GM12878 (cell line): ENCODE data around the gene PELI2. TPM values are rescaled to one million over a fixed set of nuclear protein-coding genes. Genes with fewer than 3 reads are reported as not detected.

Experiments
- ATAC-seq: fragments of 200-7000 bp; cut with Tn5 transposase; 3 replicates; pipeline ENCODE4 v1.9.1; 2020; ENCODE audit warnings: mild to moderate bottlenecking, moderate library complexity
- BruUV-seq: library from RNA; stranded (reverse); fragments of 400-500 nt; replicated peaks from 2 replicates; lab custom pipeline; 2021; lab: Mats Ljungman, UMichigan
- CTCF ChIA-PET: fragments of 300-600 bp; sonication (Branson Sonifier 250); formaldehyde crosslinking; extraction: SDS; loops from one replicate; lab custom pipeline; 2021; ENCODE audit warnings: inconsistent platforms; lab: Yijun Ruan, JAX
- POLR2A ChIA-PET: fragments of 350-600 bp; formaldehyde crosslinking; extraction: SDS; loops from one replicate; lab custom pipeline; 2021; ENCODE audit warnings: inconsistent platforms; lab: Charles Lee
- RAD21 ChIA-PET: fragments of 300-600 bp; sonication (Branson Sonifier 250); formaldehyde crosslinking; loops from one replicate; lab custom pipeline; 2023; ENCODE audit warnings: antibody characterized with exemption; ENCODE audit not compliant: unreplicated experiment; lab: Charles Lee
- SMC1A ChIA-PET: fragments of 300-600 bp; sonication (Branson Sonifier 250); formaldehyde crosslinking; loops from one replicate; lab custom pipeline; 2023; ENCODE audit not compliant: unreplicated experiment, uncharacterized antibody; lab: Charles Lee
- DNase-seq: peaks from one replicate; pipeline ENCODE4 v3.0.0-alpha.2; 2011; ENCODE audit warnings: low read depth, low spot score
- FAIRE-seq: peaks from 3 replicates; lab custom pipeline; 2011; peaks lifted over from hg19 to GRCh38; lab: Jason Lieb, UNC
- H2AFZ ChIP-seq: 2 replicates; pipeline ENCODE4 v1.6.0; 2011; ENCODE audit warnings: low read depth, low read length, control low read depth; ENCODE audit not compliant: control insufficient read depth
- H3K27ac ChIP-seq: 2 replicates; pipeline ENCODE4 v1.5.1; 2011; ENCODE audit warnings: control low read depth; ENCODE audit not compliant: control insufficient read depth, insufficient read depth
- H3K27me3 ChIP-seq, 2 experiments: replicated peaks in 1 of 2; 2 replicates each; pipeline versions ENCODE4 v1.6.0 to v1.6.1; 2011; ENCODE audit warnings: low read length in 1 of 2; ENCODE audit not compliant: control insufficient read depth in 2 of 2, insufficient read depth in 2 of 2
- H3K36me3 ChIP-seq, 2 experiments: 2 replicates each; pipeline ENCODE4 v1.5.1; 2011; ENCODE audit warnings: low read length in 1 of 2; ENCODE audit not compliant: control insufficient read depth in 2 of 2, insufficient read depth in 2 of 2
- H3K4me1 ChIP-seq: 2 replicates; pipeline ENCODE4 v1.6.1; 2011; ENCODE audit warnings: mild to moderate bottlenecking, low read length, moderate library complexity, mixed read lengths; ENCODE audit not compliant: control insufficient read depth, insufficient read depth
- H3K4me2 ChIP-seq: 2 replicates; pipeline ENCODE4 v1.6.0; 2011; ENCODE audit warnings: control low read depth; ENCODE audit not compliant: control insufficient read depth, insufficient read depth
- H3K4me3 ChIP-seq: fragments of 200-600 bp; sonication (generic); 2 replicates; pipeline ENCODE4 v1.5.1; 2016
- H3K79me2 ChIP-seq: 2 replicates; pipeline ENCODE4 v1.6.0; 2011; ENCODE audit warnings: low read length; ENCODE audit not compliant: control insufficient read depth, insufficient read depth
- H3K9ac ChIP-seq: 2 replicates; pipeline ENCODE4 v1.8.0; 2011; ENCODE audit warnings: low read length, control low read depth, mixed read lengths; ENCODE audit not compliant: control insufficient read depth, insufficient read depth
- H3K9me3 ChIP-seq: replicated peaks from 3 replicates; pipeline ENCODE4 v1.5.1; 2011; ENCODE audit warnings: mild to moderate bottlenecking, low read length; ENCODE audit not compliant: control insufficient read depth, insufficient read depth
- H4K20me1 ChIP-seq: 2 replicates; pipeline ENCODE4 v1.6.0; 2011; ENCODE audit not compliant: control insufficient read depth, insufficient read depth
- CBX5 ChIP-seq: sonication (generic); IDR thresholded peaks from 2 replicates; pipeline ENCODE4 v1.6.1; 2016; ENCODE audit warnings: low read depth, moderate library complexity, mild to moderate bottlenecking, inconsistent platforms
- HDAC6 ChIP-seq: fragments of 200-600 bp; sonication (generic); IDR thresholded peaks from one replicate; pipeline ENCODE4 v1.8.0; 2017; ENCODE audit warnings: antibody characterized with exemption; ENCODE audit not compliant: unreplicated experiment
- KDM1A ChIP-seq: fragments of 200-600 bp; sonication (generic); IDR thresholded peaks from 2 replicates; pipeline ENCODE4 v1.6.1; 2016; ENCODE audit warnings: borderline replicate concordance
- MTA3 ChIP-seq: IDR thresholded peaks from 2 replicates; pipeline ENCODE4 v1.6.1; 2012; ENCODE audit warnings: low read length, inconsistent platforms, borderline replicate concordance
- MXI1 ChIP-seq: fragments of 150-350 bp; IDR thresholded peaks from 2 replicates; pipeline ENCODE4 v1.6.1; 2011; ENCODE audit warnings: low read depth, mild to moderate bottlenecking, inconsistent platforms, low read length, improper control_type of control experiment
- NR2C1 ChIP-seq: fragments of 450-650 bp; IDR thresholded peaks from 2 replicates; pipeline ENCODE4 v1.6.1; 2017; ENCODE audit warnings: antibody characterized with exemption, mild to moderate bottlenecking, moderate library complexity
- PAX8 ChIP-seq: fragments of 450-650 bp; IDR thresholded peaks from 2 replicates; pipeline ENCODE4 v1.6.1; 2017; ENCODE audit warnings: mild to moderate bottlenecking, moderate library complexity
- RFX5 ChIP-seq: IDR thresholded peaks from 2 replicates; pipeline ENCODE4 v1.6.1; 2011; ENCODE audit warnings: low read depth, low read length, improper control_type of control experiment
- SP1 ChIP-seq: IDR thresholded peaks from one replicate; pipeline ENCODE4 v1.6.1; 2011; ENCODE audit warnings: low read depth, low read length
- SREBF2 ChIP-seq: IDR thresholded peaks from 2 replicates; pipeline ENCODE4 v1.6.1; 2012; ENCODE audit warnings: mild to moderate bottlenecking, low read length
- TAF1 ChIP-seq: IDR thresholded peaks from 2 replicates; pipeline ENCODE4 v1.6.1; 2011; ENCODE audit warnings: mild to moderate bottlenecking, low read depth, low read length, borderline replicate concordance
- WRNIP1 ChIP-seq: IDR thresholded peaks from 2 replicates; pipeline ENCODE4 v1.6.1; 2011; ENCODE audit warnings: low read depth, low read length, improper control_type of control experiment, borderline replicate concordance
- WGBS: methylation state at CpG from one replicate; pipeline ENCODE4 v1.1.6; 2016; ENCODE audit warnings: low lambda C conversion rate; ENCODE audit not compliant: insufficient replicate concordance, insufficient coverage; ENCODE audit errors: missing lambda C conversion rate; 5-methylcytosine and 5-hydroxymethylcytosine counted together
- in situ Hi-C: fragments of 300-500 bp; cut with MboI; formaldehyde crosslinking; loops from 9 replicates; pipeline ENCODE4 v1.14.3; 2018; ENCODE audit warnings: mixed read lengths
- intact Hi-C: fragments of 100-400 bp; cut with micrococcal nuclease; formaldehyde crosslinking; loops from one replicate; pipeline ENCODE4 v1.14.2; 2022; ENCODE audit not compliant: unreplicated experiment
- polyA plus RNA-seq, 11 experiments: library from polyadenylated mRNA; depleted of rRNA in 4 of 11; unstranded in 6 of 11; stranded (reverse) in 5 of 11; fragments of >200 nt; fragmentation: Nextera tagmentation in 4 of 11; fragmentation: Illumina TruSeq in 1 of 11; extraction: Ambion mirVana in 4 of 11; extraction: Trizol in 1 of 11; gene quantifications; 1 replicate in 1 of 11; 2 replicates in 10 of 11; pipeline versions ENCODE4 v1.2.1 to v1.2.3, GENCODE V29; 2011 to 2016; ENCODE audit warnings: inconsistent platforms in 2 of 11, missing spikeins in 2 of 11, low read depth in 1 of 11
- total RNA-seq, 4 experiments: library from RNA; depleted of rRNA in 3 of 4; stranded (reverse); fragments of >200 nt in 3 of 4; fragmentation: Illumina TruSeq in 1 of 4; extraction: Trizol in 1 of 4; gene quantifications; 2 replicates each; pipeline versions ENCODE4 v1.2.1 to v1.2.3, GENCODE V29; 2013 to 2021
- TF ChIP-seq, protein P1 (sequence below): fragments of 450-650 bp; IDR thresholded peaks from 2 replicates; pipeline ENCODE4 v1.6.1; 2017; ENCODE audit warnings: borderline replicate concordance
- TF ChIP-seq, protein P2 (sequence below): fragments of 450-650 bp; IDR thresholded peaks from 2 replicates; pipeline ENCODE4 v1.6.1; 2017; ENCODE audit warnings: mild to moderate bottlenecking, low read depth, inconsistent platforms; ENCODE audit not compliant: poor library complexity, severe bottlenecking
- TF ChIP-seq, protein P3 (sequence below): fragments of 450-650 bp; formaldehyde crosslinking; IDR thresholded peaks from 2 replicates; pipeline ENCODE4 v1.4.0; 2020; ENCODE audit warnings: mild to moderate bottlenecking, moderate library complexity

The PELI2 gene
- total and polyA plus RNA-seq, 10 of the 15 experiments (the other 5 are each of a cell fraction or from before 2014, with no cell fraction given) = under 0.01 to 0.10 (median 0.01) TPM; not detected in 3

DNA sequence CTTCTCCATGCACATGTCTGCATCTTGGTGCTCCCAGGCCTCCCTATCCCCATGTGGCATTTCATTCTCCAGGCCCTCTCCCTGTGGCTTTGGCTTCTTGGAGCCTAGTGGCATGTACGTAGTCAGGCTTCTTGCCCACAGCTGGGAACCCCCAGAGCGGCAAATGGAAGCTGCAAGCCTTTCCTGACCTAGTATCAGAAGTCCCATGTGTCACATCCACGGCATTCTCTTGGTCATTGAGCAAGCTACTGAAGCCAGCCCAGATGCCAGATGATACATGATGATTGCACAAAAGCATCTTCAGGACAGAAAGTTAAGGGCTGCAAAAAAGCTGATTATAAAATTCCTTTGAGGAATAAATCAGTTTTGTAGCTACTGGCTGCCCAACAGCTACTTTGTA is 154.9 kb downstream of the PELI2 start:
- in situ Hi-C loops = no loop called here
- FAIRE-seq = no peak

More for the DNA sequence above, 154.9 kb downstream of the PELI2 start:
- TF ChIP-seq, protein P1, sequence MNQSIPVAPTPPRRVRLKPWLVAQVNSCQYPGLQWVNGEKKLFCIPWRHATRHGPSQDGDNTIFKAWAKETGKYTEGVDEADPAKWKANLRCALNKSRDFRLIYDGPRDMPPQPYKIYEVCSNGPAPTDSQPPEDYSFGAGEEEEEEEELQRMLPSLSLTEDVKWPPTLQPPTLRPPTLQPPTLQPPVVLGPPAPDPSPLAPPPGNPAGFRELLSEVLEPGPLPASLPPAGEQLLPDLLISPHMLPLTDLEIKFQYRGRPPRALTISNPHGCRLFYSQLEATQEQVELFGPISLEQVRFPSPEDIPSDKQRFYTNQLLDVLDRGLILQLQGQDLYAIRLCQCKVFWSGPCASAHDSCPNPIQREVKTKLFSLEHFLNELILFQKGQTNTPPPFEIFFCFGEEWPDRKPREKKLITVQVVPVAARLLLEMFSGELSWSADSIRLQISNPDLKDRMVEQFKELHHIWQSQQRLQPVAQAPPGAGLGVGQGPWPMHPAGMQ = no peak
- TF ChIP-seq PAX8 = no peak
- TF ChIP-seq MXI1 = no peak
- no peak for TF ChIP-seq SREBF2
- no peak for TF ChIP-seq NR2C1
- TF ChIP-seq CBX5 = no peak
- TF ChIP-seq SP1 = no peak
- TF ChIP-seq HDAC6 = no peak
- TF ChIP-seq, protein P2, sequence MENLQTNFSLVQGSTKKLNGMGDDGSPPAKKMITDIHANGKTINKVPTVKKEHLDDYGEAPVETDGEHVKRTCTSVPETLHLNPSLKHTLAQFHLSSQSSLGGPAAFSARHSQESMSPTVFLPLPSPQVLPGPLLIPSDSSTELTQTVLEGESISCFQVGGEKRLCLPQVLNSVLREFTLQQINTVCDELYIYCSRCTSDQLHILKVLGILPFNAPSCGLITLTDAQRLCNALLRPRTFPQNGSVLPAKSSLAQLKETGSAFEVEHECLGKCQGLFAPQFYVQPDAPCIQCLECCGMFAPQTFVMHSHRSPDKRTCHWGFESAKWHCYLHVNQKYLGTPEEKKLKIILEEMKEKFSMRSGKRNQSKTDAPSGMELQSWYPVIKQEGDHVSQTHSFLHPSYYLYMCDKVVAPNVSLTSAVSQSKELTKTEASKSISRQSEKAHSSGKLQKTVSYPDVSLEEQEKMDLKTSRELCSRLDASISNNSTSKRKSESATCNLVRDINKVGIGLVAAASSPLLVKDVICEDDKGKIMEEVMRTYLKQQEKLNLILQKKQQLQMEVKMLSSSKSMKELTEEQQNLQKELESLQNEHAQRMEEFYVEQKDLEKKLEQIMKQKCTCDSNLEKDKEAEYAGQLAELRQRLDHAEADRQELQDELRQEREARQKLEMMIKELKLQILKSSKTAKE = no peak
- TF ChIP-seq WRNIP1 = no peak
- TF ChIP-seq TAF1 = no peak
- no peak for TF ChIP-seq KDM1A
- TF ChIP-seq RFX5 = no peak
- TF ChIP-seq, protein P3, sequence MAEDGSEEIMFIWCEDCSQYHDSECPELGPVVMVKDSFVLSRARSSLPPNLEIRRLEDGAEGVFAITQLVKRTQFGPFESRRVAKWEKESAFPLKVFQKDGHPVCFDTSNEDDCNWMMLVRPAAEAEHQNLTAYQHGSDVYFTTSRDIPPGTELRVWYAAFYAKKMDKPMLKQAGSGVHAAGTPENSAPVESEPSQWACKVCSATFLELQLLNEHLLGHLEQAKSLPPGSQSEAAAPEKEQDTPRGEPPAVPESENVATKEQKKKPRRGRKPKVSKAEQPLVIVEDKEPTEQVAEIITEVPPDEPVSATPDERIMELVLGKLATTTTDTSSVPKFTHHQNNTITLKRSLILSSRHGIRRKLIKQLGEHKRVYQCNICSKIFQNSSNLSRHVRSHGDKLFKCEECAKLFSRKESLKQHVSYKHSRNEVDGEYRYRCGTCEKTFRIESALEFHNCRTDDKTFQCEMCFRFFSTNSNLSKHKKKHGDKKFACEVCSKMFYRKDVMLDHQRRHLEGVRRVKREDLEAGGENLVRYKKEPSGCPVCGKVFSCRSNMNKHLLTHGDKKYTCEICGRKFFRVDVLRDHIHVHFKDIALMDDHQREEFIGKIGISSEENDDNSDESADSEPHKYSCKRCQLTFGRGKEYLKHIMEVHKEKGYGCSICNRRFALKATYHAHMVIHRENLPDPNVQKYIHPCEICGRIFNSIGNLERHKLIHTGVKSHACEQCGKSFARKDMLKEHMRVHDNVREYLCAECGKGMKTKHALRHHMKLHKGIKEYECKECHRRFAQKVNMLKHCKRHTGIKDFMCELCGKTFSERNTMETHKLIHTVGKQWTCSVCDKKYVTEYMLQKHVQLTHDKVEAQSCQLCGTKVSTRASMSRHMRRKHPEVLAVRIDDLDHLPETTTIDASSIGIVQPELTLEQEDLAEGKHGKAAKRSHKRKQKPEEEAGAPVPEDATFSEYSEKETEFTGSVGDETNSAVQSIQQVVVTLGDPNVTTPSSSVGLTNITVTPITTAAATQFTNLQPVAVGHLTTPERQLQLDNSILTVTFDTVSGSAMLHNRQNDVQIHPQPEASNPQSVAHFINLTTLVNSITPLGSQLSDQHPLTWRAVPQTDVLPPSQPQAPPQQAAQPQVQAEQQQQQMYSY (CRISPR knock-in tag) = no peak
- TF ChIP-seq MTA3 = no peak
- ChIA-PET SMC1A (no interaction called here), RAD21 (no interaction called here), POLR2A (no interaction called here), CTCF (interaction anchor here (0.6 to 0.9 kb wide), 2 partner anchors 306 to 541 kb away, joined by 4 read pairs; no protein-coding TSS in a partner anchor)
- intact Hi-C loops = no loop called here
- Histone ChIP-seq H3K4me2 (no peak overlapping the region), H3K4me3 (no peak overlapping the region), H3K9me3 (no peaks in the 10 kb centered on the region), H3K27me3 (no peaks in the 10 kb centered on the region), H3K27ac (no peak overlapping the region), H3K79me2 (no peaks in the 10 kb centered on the region), H4K20me1 (no peaks in the 10 kb centered on the region), H3K4me1 (no peaks in the 10 kb centered on the region), H2AFZ (no peak overlapping the region), H3K9ac (no peak overlapping the region), H3K36me3 (no peaks in the 10 kb centered on the region)
- DNase-seq (no peak), ATAC-seq (no peak)
- BruUV-seq = no TSS peak
- WGBS = 15% methylated on average over 3 of the region's 3 CpGs
